B cell (primary cell): ENCODE measurements around the gene ZC3H12C. TPM values are rescaled to one million over a fixed set of nuclear protein-coding genes. Genes with fewer than 3 reads are reported as not detected.

Experiments
- ATAC-seq: fragments of 200-7000 bp; cut with Tn5 transposase; one replicate; pipeline ENCODE4 v1.10.0; 2021; ENCODE audit warnings: low read depth, mild to moderate bottlenecking, moderate number of reproducible peaks, moderate library complexity
- CTCF ChIA-PET: fragments of 350-600 bp; sonication (Branson Sonifier 250); formaldehyde crosslinking; loops from one replicate; lab custom pipeline; 2021; ENCODE audit warnings: antibody characterized with exemption, inconsistent platforms; lab: Charles Lee
- POLR2A ChIA-PET: fragments of 350-600 bp; sonication (Branson Sonifier 250); formaldehyde crosslinking; loops from one replicate; lab custom pipeline; 2021; ENCODE audit warnings: antibody characterized with exemption; lab: Charles Lee
- DNase-seq: peaks from one replicate; pipeline ENCODE4 v3.0.0; 2013
- H2AFZ ChIP-seq: 2 replicates; pipeline ENCODE4 v1.6.1; 2012; ENCODE audit warnings: mild to moderate bottlenecking, low read depth, low read length; ENCODE audit not compliant: insufficient read depth, poor library complexity, severe bottlenecking
- H3K27ac ChIP-seq, 2 donors: 1 replicate in 1 of 2; 2 replicates in 1 of 2; pipeline ENCODE4 v1.5.1; 2012 to 2013; ENCODE audit warnings: low read length in 2 of 2, mild to moderate bottlenecking in 2 of 2, moderate library complexity in 1 of 2
- H3K27me3 ChIP-seq, 4 experiments: fragments of 200-600 bp in 1 of 4; sonication (generic) in 1 of 4; replicated peaks in 1 of 4; 1 replicate in 2 of 4; 2 replicates in 2 of 4; pipeline versions ENCODE4 v1.6.1 to v1.7.0; 2013 to 2016; ENCODE audit warnings: low read length in 3 of 4, mild to moderate bottlenecking in 2 of 4, mixed read lengths in 1 of 4, moderate library complexity in 1 of 4; ENCODE audit not compliant: insufficient read depth in 4 of 4, control insufficient read depth in 3 of 4; ENCODE audit errors: control extremely low read depth in 1 of 4
- H3K36me3 ChIP-seq, 2 experiments: replicated peaks in 1 of 2; 1 replicate in 1 of 2; 2 replicates in 1 of 2; pipeline versions ENCODE4 v1.6.1 to v1.7.1; 2013; ENCODE audit warnings: low read length in 1 of 2; ENCODE audit not compliant: insufficient read depth in 2 of 2, control insufficient read depth in 1 of 2; ENCODE audit errors: control extremely low read depth in 1 of 2, extremely low read depth in 1 of 2
- H3K4me1 ChIP-seq, 2 donors: fragments of 200-600 bp in 1 of 2; sonication (generic) in 1 of 2; 1 replicate in 1 of 2; 2 replicates in 1 of 2; pipeline versions ENCODE4 v1.5.1 to v1.6.1; 2013 to 2017; ENCODE audit warnings: low read length in 2 of 2; ENCODE audit not compliant: control insufficient read depth in 2 of 2, insufficient read depth in 2 of 2
- H3K4me2 ChIP-seq: replicated peaks from 2 replicates; pipeline ENCODE3; 2012; ENCODE audit warnings: mild to moderate bottlenecking, low read depth, low read length; ENCODE audit not compliant: poor library complexity, severe bottlenecking
- H3K4me3 ChIP-seq, 5 experiments: fragments of 200-600 bp in 1 of 5; sonication (generic) in 1 of 5; 1 replicate in 3 of 5; 2 replicates in 2 of 5; pipeline versions ENCODE4 v1.5.1 to v1.7.0; 2011 to 2016; ENCODE audit warnings: low read length in 4 of 5, mild to moderate bottlenecking in 4 of 5, low read depth in 2 of 5, control low read depth in 1 of 5, moderate library complexity in 1 of 5; ENCODE audit not compliant: insufficient read depth in 1 of 5; ENCODE audit errors: control extremely low read depth in 1 of 5, extremely low read depth in 1 of 5
- H3K79me2 ChIP-seq: fragments of 200-600 bp; sonication (generic); one replicate; pipeline ENCODE4 v1.6.0; 2016; ENCODE audit warnings: low read length; ENCODE audit not compliant: control insufficient read depth, insufficient read depth
- H3K9ac ChIP-seq: fragments of 200-600 bp; sonication (generic); 2 replicates; pipeline ENCODE4 v1.6.1; 2017; ENCODE audit warnings: mild to moderate bottlenecking, low read length, moderate library complexity
- H3K9me3 ChIP-seq, 3 donors: one replicate each; pipeline versions ENCODE4 v1.6.1 to v1.7.1; 2013; ENCODE audit warnings: low read length in 2 of 3; ENCODE audit not compliant: control insufficient read depth in 2 of 3, insufficient read depth in 1 of 3; ENCODE audit errors: control extremely low read depth in 1 of 3
- H4K20me1 ChIP-seq: 2 replicates; pipeline ENCODE4 v1.6.0; 2012; ENCODE audit warnings: mild to moderate bottlenecking, low read length; ENCODE audit not compliant: insufficient read depth, control insufficient read depth, poor library complexity, severe bottlenecking
- H3K27ac Mint-ChIP-seq: one replicate; pipeline ENCODE4 v1.8.0; 2021; ENCODE audit warnings: mixed read lengths
- H3K27me3 Mint-ChIP-seq: one replicate; pipeline ENCODE4 v1.8.0; 2021; ENCODE audit warnings: mixed read lengths
- H3K4me1 Mint-ChIP-seq: one replicate; pipeline ENCODE4 v1.8.0; 2021; ENCODE audit warnings: mixed read lengths
- H3K4me3 Mint-ChIP-seq: one replicate; pipeline ENCODE4 v1.8.0; 2021; ENCODE audit warnings: mixed read lengths
- H3K9me3 Mint-ChIP-seq: one replicate; pipeline ENCODE4 v1.8.0; 2022; ENCODE audit warnings: mixed read lengths; ENCODE audit not compliant: insufficient read depth
- EZH2 ChIP-seq: IDR thresholded peaks from 2 replicates; pipeline ENCODE4 v1.6.1; 2012; ENCODE audit warnings: borderline replicate concordance, low read depth, mild to moderate bottlenecking, moderate library complexity, low read length; ENCODE audit not compliant: insufficient read depth, poor library complexity, severe bottlenecking
- WGBS: methylation state at CpG from one replicate; pipeline ENCODE4 v1.1.5; 2013; ENCODE audit warnings: missing lambda C conversion rate; ENCODE audit not compliant: insufficient coverage; 5-methylcytosine and 5-hydroxymethylcytosine counted together
- intact Hi-C: fragments of 100-400 bp; cut with micrococcal nuclease; formaldehyde crosslinking; loops from one replicate; pipeline ENCODE4 v1.10.0; 2022
- polyA plus RNA-seq: library from polyadenylated mRNA; depleted of rRNA; stranded (reverse); fragments of >200 nt; gene quantifications from 2 replicates; pipeline ENCODE4 v1.2.3, GENCODE V29; 2012
- total RNA-seq, 2 donors: library from RNA; stranded (reverse); fragments of 120-200 nt in 1 of 2; gene quantifications; 1 replicate in 1 of 2; 2 replicates in 1 of 2; pipeline versions ENCODE4 v1.2.3 to v1.2.4, GENCODE V29; 2013 to 2022
- TF ChIP-seq, protein P1 (sequence below): fragments of 200-600 bp; IDR thresholded peaks from one replicate; pipeline ENCODE4 v1.8.0; 2022; ENCODE audit warnings: antibody characterized with exemption, mild to moderate bottlenecking

Gene ZC3H12C
- total and polyA plus RNA-seq, 2 donors (not counting 1 experiment from before 2014, with no cell fraction given) = 0.01 to 0.10 TPM

DNA sequence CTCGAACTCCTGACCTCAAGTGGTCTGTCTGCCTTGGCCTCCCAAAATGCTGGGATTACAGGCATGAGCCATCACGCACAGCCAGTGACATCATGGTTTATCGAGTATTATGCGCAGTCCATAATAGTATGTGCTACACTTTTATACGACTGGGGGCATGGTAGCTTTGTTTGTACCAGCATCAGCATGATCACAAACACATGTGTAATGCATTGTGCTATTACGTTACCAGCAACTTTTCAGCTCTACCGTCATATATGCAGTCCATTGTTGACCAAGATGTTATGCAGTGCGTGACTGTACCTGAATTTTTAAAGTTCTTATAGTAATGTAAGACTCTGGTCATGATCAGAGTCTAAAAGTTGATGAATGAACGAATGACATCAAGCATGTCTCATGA, 67.9 kb downstream of the ZC3H12C start:
- Histone ChIP-seq H3K27me3 (no peaks in the 10 kb centered on the region), H4K20me1 (no peaks in the 10 kb centered on the region), H3K9me3 (no peaks in the 10 kb centered on the region), H3K4me3 (no peak overlapping the region), H3K4me2 (no peak overlapping the region), H3K9ac (no peak overlapping the region), H3K36me3 (no peaks in the 10 kb centered on the region), H3K4me1 (no peaks in the 10 kb centered on the region), H2AFZ (no peak overlapping the region), H3K79me2 (no peaks in the 10 kb centered on the region), H3K27ac (no peak overlapping the region)
- intact Hi-C loops = no loop called here
- Mint-ChIP-seq H3K4me3 (no peak overlapping the region), H3K9me3 (no peaks in the 10 kb centered on the region), H3K27ac (no peak overlapping the region), H3K4me1 (no peaks in the 10 kb centered on the region), H3K27me3 (peaks cover 5% of the 10 kb centered on the region)
- TF ChIP-seq EZH2 = no peak
- TF ChIP-seq, protein P1, sequence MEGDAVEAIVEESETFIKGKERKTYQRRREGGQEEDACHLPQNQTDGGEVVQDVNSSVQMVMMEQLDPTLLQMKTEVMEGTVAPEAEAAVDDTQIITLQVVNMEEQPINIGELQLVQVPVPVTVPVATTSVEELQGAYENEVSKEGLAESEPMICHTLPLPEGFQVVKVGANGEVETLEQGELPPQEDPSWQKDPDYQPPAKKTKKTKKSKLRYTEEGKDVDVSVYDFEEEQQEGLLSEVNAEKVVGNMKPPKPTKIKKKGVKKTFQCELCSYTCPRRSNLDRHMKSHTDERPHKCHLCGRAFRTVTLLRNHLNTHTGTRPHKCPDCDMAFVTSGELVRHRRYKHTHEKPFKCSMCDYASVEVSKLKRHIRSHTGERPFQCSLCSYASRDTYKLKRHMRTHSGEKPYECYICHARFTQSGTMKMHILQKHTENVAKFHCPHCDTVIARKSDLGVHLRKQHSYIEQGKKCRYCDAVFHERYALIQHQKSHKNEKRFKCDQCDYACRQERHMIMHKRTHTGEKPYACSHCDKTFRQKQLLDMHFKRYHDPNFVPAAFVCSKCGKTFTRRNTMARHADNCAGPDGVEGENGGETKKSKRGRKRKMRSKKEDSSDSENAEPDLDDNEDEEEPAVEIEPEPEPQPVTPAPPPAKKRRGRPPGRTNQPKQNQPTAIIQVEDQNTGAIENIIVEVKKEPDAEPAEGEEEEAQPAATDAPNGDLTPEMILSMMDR = no peak
- ChIA-PET POLR2A (no interaction called here), CTCF (no interaction called here)
- DNase-seq = no peak
- no peak for ATAC-seq
- WGBS = 97% methylated on average over 6 of the region's 9 CpGs

- no peaks in the 10 kb centered on the region for H3K36me3 ChIP-seq
- ATAC-seq = no peak
- H3K4me3 ChIP-seq = no peak overlapping the region
- no peaks in the 10 kb centered on the region for H3K79me2 ChIP-seq
- no peak overlapping the region for H3K9ac ChIP-seq
- Mint-ChIP-seq H3K27me3 (peaks cover 5% of the 10 kb centered on the region), H3K27ac (no peak overlapping the region), H3K4me1 (no peaks in the 10 kb centered on the region), H3K9me3 (no peaks in the 10 kb centered on the region), H3K4me3 (no peak overlapping the region)
- CTCF ChIA-PET = no interaction called here
- H3K9me3 ChIP-seq = no peaks in the 10 kb centered on the region
- H3K27me3 ChIP-seq = no peaks in the 10 kb centered on the region
- intact Hi-C loops = no loop called here
- no peaks in the 10 kb centered on the region for H3K4me1 ChIP-seq
- H2AFZ ChIP-seq = no peak overlapping the region
- POLR2A ChIA-PET = no interaction called here
- TF ChIP-seq, protein P1 = no peak
- no peak for TF ChIP-seq EZH2
- H3K27ac ChIP-seq = no peak overlapping the region
- no peak overlapping the region for H3K4me2 ChIP-seq
- no peaks in the 10 kb centered on the region for H4K20me1 ChIP-seq
- no peak for DNase-seq
Observed at GRCh38 chr11:110162216-110162615, 69.0 kb downstream of the ZC3H12C start.
